Measurements from ENCODE around the gene DNAAF3.

Gene DNAAF3

GRCh38 chr19:55112777-55113569, 53.4 kb downstream of the DNAAF3 start:
- DNase-seq (no peak), ATAC-seq (ENCODE audit: insufficient read depth, low read depth) (no peak)
- H3K36me3 ChIP-seq (ENCODE audit: insufficient read depth, low read length) = peaks cover 42% of the 10 kb centered on the region
- no peak overlapping the region for H2AFZ ChIP-seq (ENCODE audit: low read depth, low read length)
- H3K27ac ChIP-seq (ENCODE audit: low read length) = no peak overlapping the region
- H3K9ac ChIP-seq (ENCODE audit: low read depth, low read length) = no peak overlapping the region
- H3K4me1 ChIP-seq (ENCODE audit: insufficient read depth, low read length) = peaks cover 24% of the 10 kb centered on the region
- H3K27me3 ChIP-seq (ENCODE audit: insufficient read depth, low read length, poor library complexity) = no peaks in the 10 kb centered on the region
- H4K20me1 ChIP-seq (ENCODE audit: insufficient read depth, low read length) = peaks cover 76% of the 10 kb centered on the region
- peaks cover 80% of the 10 kb centered on the region for H3K79me2 ChIP-seq (ENCODE audit: insufficient read depth, low read length)
- no peak overlapping the region for H3K4me3 ChIP-seq (ENCODE audit: low read depth in 1 of 2, low read length in 2 of 2)
- TF ChIP-seq EZH2 (IDR thresholded peaks at IDR 0.05; ENCODE audit: borderline replicate concordance, low read depth, low read length, severe bottlenecking) = no peak
- TF ChIP-seq CTCF (IDR thresholded peaks at IDR 0.05; ENCODE audit: borderline replicate concordance, extremely low read depth, low read length, poor library complexity, severe bottlenecking) = peak; percentile 11
- H3K9me3 ChIP-seq (ENCODE audit: insufficient read depth, low read length, severe bottlenecking) = no peaks in the 10 kb centered on the region
- no peak overlapping the region for H3K4me2 ChIP-seq (ENCODE audit: insufficient read depth, low read length)

- Histone ChIP-seq H4K20me1 (ENCODE audit: insufficient read depth, low read length) (peaks cover 76% of the 10 kb centered on the region), H3K9me3 (ENCODE audit: insufficient read depth, low read length, severe bottlenecking) (no peaks in the 10 kb centered on the region), H2AFZ (ENCODE audit: low read depth, low read length) (no peak overlapping the region), H3K4me3 (ENCODE audit: low read depth in 1 of 2, low read length in 2 of 2) (no peak overlapping the region), H3K4me1 (ENCODE audit: insufficient read depth, low read length) (peaks cover 24% of the 10 kb centered on the region), H3K4me2 (ENCODE audit: insufficient read depth, low read length) (no peak overlapping the region), H3K27me3 (ENCODE audit: insufficient read depth, low read length, poor library complexity) (no peaks in the 10 kb centered on the region), H3K27ac (ENCODE audit: low read length) (no peak overlapping the region), H3K9ac (ENCODE audit: low read depth, low read length) (no peak overlapping the region), H3K36me3 (ENCODE audit: insufficient read depth, low read length) (peaks cover 42% of the 10 kb centered on the region), H3K79me2 (ENCODE audit: insufficient read depth, low read length) (peaks cover 77% of the 10 kb centered on the region)
- TF ChIP-seq CTCF (IDR thresholded peaks at IDR 0.05; ENCODE audit: borderline replicate concordance, extremely low read depth, low read length, poor library complexity, severe bottlenecking) (no peak), EZH2 (IDR thresholded peaks at IDR 0.05; ENCODE audit: borderline replicate concordance, low read depth, low read length, severe bottlenecking) (no peak)
- DNase-seq (no peak), ATAC-seq (ENCODE audit: insufficient read depth, low read depth) (no peak)
Measured at GRCh38 chr19:55112246-55112776, 54.1 kb downstream of the DNAAF3 start.

- Histone ChIP-seq H3K27me3 (ENCODE audit: insufficient read depth, low read length, poor library complexity) (no peaks in the 10 kb centered on the region), H2AFZ (ENCODE audit: low read depth, low read length) (no peak overlapping the region), H3K4me1 (ENCODE audit: insufficient read depth, low read length) (peaks cover 23% of the 10 kb centered on the region), H3K36me3 (ENCODE audit: insufficient read depth, low read length) (peaks cover 47% of the 10 kb centered on the region), H3K27ac (ENCODE audit: low read length) (no peak overlapping the region), H3K4me2 (ENCODE audit: insufficient read depth, low read length) (no peak overlapping the region), H3K9ac (ENCODE audit: low read depth, low read length) (no peak overlapping the region), H3K79me2 (ENCODE audit: insufficient read depth, low read length) (peaks cover 72% of the 10 kb centered on the region), H3K9me3 (ENCODE audit: insufficient read depth, low read length, severe bottlenecking) (no peaks in the 10 kb centered on the region), H3K4me3 (ENCODE audit: low read depth in 1 of 2, low read length in 2 of 2) (no peak overlapping the region), H4K20me1 (ENCODE audit: insufficient read depth, low read length) (peaks cover 73% of the 10 kb centered on the region)
- no peak for TF ChIP-seq EZH2 (IDR thresholded peaks at IDR 0.05; ENCODE audit: borderline replicate concordance, low read depth, low read length, severe bottlenecking)
- no peak for TF ChIP-seq CTCF (IDR thresholded peaks at IDR 0.05; ENCODE audit: borderline replicate concordance, extremely low read depth, low read length, poor library complexity, severe bottlenecking)
- no peak for DNase-seq
- ATAC-seq (ENCODE audit: insufficient read depth, low read depth) = no peak
Measured at GRCh38 chr19:55111238-55111831, 55.1 kb downstream of the DNAAF3 start.
